GM21529 (cell line): Measurements from ENCODE around the gene CCDC33.

Source experiments
- ATAC-seq: cut with Tn5 transposase; IDR thresholded peaks from one replicate; pipeline ENCODE4 v1.9.1; 2021; ENCODE audit not compliant: unreplicated experiment

CCDC33 gene

DNA sequence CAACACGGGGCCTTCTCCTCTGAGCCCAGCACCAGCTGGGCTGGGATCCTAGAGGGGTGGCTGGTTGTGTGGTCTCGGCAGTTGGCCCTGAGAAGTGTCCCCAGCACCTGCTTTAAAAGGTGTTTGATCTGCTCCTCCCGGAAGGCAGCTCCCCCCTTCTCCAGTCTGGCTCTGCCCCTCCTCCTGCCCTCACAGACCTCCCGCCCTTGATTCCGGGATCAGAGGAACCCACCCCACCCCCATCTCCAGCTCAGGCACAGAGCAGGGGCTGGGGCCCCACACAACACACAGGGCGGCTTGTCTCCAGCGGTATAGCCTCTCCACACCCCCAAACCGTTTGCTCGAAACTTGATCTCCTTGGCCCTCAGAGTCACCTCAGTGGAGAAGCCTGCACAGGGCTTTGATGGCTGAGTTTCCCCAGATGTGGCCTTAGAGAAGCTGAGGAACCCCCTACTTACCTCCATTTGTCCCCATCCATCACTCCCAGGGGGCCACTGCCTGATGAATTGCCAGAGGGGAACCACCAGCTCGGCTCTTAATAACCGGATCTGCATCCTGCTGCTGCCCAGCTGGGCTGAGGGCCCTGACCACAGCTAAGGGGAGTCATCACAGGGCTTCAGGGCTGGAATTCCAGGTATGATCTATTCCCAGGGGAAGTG lies 27.1 kb upstream of the CCDC33 start:
- ATAC-seq = no peak

- no peak for ATAC-seq
These were observed 26.6 kb upstream of the CCDC33 start for GRCh38 chr15:74209560-74209958.

- ATAC-seq = no peak
These were observed 26.0 kb upstream of the CCDC33 start for GRCh38 chr15:74209997-74210671.

GRCh38 chr15:74210729-74211128 lies 25.4 kb upstream of the CCDC33 start:
- ATAC-seq = no peak

DNA sequence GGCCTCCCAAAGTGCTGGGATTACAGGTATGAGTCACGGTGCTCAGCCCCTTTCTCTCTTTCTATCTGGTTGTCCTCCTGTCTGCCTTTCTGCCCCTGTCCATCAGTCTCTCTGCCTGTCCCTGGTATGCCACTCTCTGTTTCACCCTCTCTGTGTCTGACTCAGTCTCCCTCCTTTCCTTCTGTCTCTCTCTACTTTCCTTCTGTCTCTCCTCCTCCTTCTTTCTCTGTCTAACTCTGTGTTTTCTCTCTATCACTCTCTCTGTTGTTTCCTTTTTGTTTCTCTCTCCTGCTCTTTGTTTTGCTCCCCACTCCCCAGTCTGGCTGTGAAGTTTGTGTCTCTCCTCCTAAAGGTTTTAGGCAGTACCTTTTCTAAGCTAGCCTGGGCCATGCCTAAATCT lies 24.5 kb upstream of the CCDC33 start:
- no peak for ATAC-seq

DNA sequence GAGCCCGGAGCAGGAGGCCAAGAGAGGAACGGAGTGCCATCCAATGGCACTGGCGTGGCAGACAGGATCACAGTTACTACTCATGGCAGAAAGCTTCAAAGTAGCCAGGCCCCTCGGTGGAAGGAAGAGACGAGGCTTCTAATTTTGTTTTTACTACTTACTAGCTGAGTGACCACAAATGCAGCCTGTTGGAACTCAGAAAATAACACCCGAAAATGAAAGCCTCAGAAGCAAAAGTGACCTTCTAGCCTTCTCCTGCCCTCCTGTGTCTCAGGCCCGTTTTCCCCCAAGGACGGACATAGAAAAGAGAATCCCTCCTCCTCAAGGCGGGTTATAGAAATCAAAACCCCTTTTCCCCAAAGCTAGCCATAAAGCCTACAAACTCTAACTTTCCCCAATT lies 23.6 kb upstream of the CCDC33 start:
- ATAC-seq = no peak

- no peak for ATAC-seq
These were observed 22.3 kb upstream of the CCDC33 start for GRCh38 chr15:74213858-74214284.

DNA sequence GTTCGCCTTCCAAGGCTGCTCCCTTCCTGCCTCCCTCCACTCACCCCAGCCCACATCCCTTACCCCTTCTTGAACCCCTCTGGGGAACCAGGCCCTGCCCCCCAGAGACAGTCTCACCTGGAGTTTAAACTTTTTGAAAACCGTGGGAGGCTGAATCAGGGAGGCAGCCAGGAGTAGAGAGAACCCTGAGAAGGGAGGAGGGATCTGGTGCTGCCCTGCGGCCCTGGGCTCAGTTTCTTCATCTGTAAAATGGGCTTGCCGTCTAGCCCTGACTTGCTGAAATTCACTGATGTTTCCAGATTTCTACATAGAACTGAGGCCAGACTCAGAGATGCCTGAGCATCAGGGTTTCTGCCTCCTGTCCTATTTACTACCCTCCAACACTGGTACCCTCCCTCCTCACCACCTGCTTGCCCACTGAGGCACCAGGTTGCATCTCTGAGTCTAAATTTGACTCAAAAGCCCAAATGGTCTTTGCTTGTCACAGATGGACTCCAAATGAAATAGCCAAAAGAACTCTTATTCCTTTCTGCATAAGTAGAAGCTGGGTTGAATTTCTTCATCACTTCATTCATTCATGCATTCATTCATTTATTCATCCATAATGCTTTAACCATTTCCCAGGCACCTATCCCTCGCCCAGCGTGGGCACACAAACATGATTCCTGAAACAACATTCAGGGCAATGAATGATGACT lies 21.7 kb upstream of the CCDC33 start:
- ATAC-seq = no peak

DNA sequence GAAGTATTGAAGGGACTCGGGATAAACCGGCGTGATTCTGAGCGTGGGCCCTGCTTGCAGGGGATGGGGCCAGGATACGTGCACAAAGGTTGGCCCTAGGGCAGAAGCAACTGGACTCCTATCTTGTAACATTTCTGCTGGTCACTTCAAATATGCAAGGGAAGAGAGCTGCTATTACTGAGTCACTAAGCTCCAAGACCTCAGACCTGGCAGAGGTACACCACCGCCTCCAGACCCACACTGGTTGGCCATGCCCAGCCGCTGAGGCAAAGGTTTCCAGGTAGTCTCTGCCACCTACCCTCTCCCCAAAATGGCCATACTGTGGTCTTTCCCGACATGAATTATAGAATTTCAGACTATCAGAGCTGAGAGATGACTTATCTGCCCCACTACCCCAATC lies 20.2 kb upstream of the CCDC33 start:
- ATAC-seq = no peak

DNA sequence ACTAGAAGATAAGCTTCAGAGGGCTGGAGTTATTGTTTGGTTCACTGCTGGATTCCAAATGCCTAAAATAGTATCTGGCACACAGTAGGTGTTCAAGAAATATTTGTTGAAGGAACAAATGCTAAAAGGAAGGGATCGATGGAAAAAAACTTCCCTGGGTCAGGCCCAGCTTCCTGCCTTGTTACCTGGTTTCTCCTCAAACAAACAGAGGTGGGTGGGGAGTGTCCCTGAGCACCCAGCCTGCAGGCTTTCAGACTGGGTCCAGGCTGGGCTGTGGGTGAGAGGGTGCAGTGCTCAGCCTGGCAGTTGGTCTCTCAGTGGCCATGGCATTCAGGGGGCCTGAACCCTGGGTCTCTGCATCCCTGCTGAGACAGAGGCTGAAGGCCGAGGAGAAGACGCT lies 19.2 kb upstream of the CCDC33 start:
- ATAC-seq = no peak

DNA sequence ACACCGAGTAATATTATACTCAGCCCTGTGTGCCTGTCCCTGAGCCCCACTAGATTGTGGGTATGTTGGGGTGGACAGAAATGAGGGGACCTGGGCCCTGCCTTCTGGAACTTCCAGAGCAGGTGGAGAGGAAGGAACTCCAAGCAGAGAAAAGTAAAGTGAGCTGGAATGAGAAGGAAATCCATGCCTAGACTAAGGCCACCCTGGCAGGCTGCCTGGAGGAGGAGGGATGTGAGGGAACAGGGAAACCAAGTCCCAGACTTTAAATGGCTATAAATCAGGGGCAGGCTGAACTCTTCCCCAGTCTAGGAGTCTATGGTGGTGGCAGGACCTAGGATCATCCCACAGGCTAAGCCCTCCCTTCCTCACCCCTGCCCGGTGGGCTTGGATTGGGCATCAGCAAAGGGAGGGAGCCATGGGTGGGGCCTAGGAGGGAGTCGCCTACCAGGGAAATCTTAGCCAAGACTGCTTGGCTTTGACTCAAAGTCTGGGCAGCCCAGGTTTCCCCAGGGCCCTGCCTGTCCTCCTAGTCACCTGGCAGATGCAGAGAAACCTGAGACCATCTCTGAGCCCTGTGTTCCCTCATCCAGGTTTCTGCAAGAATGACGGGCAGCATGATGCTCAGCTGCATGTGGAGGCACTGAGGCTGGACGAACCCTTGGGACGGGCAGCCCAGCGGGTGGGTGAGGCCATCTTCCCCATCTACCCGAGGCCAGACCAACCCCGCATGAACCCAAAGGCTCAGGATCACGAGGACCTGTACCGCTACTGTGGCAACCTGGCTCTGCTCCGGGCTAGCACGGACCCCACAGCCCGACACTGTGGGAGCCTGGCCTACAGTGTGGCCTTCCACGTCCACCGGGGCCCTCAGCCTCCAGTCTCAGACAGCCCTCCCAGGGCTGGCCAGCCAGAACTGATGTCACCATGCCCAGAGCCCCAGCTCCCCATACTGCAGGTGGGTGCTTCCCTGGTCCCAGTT lies 17.9 kb upstream of the CCDC33 start:
- no peak for ATAC-seq

DNA sequence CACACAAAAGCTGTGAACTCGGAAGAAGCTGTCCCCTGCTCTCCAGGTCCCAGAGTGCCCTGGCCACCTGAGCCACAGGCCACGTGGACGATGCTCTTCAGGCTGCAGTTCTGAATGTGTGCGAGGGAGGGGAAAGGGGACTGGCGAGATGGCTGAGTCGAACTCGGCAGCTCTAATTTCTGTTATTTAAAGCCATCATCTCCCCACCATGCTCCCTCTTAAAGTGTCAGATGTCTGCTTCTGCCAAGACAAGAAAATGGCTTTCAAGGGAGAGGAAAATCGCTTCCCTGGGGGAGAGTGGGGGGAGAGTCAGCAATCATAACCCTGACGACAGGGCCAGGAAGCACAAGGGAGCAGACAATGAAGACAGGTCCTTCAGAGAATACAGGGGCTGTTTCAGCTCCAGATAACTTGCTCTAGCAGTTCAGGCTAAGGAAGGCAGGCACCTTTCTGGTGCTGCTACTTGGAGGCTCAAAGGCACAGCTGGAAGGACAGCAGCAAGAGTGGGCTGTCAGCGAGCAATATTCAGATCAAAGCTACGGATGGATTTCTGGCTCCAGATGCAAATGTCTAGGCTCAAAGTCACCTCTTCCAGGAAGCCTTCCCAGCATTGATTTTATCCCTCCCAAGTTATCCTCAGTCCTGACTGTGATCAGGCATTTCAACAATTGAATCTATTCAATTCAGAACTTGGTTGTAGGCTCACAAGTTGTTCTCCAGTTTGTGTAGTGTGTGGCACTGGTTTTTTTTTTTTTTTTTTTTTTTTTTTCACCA lies 15.5 kb upstream of the CCDC33 start:
- ATAC-seq = no peak

GRCh38 chr15:74221399-74222239 lies 14.5 kb upstream of the CCDC33 start:
- no peak for ATAC-seq

- ATAC-seq = no peak
These were observed 13.6 kb upstream of the CCDC33 start for GRCh38 chr15:74222240-74223119.

- ATAC-seq = no peak
These were observed 10.2 kb upstream of the CCDC33 start for GRCh38 chr15:74225928-74226327.

DNA sequence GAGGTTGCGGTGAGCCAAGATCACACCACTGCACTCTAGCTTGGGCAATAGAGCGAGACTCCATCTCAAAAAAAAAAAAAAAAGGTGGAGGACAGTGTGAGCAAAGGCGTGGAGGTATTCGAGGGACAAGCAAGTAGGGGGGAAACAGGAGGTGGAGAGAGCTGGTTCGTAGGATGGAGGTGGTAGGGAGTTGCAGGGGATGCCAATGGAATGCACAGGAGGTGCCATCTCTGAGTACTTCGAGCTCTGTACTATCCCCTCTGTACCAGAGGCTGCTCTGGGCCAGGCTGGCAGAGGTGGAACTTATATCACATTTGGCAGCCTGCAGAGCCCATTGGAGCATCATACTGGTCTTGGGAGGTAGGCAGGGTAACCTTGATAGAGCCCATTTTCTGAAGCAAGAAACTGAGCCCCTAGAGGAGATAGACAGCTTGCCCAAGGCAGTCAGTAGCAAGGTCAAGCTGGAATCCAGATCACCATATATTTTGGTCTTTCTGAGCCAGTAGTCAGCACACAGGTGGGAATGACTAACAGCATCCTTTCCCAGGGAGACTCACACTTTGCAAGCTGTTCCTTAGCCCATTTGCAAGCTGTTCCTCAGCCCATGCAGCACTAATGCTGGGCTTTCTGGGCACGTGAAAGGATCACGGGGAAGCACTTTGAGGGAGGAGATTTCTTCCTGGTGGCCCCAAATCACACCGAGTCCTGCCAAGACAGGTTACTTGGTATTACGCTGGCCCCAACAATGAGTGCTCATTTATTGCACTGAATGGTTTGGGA lies 9.2 kb upstream of the CCDC33 start:
- ATAC-seq = no peak

- no peak for ATAC-seq
These were observed 8.0 kb upstream of the CCDC33 start for GRCh38 chr15:74227968-74228722.
